ENCODE measurements around the gene SULT1E1.

DNA sequence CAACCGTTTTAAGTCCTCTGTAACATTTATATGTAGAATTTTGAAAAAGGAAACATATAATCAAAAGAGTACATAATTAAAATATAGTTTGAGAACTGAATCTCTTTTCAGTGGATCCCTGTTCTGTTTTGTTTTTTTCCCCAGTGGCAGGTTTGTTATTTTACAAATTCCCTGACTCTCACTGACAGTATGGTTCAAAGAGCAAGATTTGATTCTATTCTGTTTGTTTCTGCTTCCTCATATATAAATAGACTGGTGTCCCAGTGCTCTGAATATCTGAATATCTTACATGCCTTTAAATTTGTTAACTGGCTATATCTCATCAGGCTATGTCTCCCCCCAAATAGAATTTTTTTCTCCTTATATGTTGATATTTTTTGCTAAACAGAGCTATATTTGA, 16.6 kb downstream of the SULT1E1 start:
- TF ChIP-seq, protein P1, sequence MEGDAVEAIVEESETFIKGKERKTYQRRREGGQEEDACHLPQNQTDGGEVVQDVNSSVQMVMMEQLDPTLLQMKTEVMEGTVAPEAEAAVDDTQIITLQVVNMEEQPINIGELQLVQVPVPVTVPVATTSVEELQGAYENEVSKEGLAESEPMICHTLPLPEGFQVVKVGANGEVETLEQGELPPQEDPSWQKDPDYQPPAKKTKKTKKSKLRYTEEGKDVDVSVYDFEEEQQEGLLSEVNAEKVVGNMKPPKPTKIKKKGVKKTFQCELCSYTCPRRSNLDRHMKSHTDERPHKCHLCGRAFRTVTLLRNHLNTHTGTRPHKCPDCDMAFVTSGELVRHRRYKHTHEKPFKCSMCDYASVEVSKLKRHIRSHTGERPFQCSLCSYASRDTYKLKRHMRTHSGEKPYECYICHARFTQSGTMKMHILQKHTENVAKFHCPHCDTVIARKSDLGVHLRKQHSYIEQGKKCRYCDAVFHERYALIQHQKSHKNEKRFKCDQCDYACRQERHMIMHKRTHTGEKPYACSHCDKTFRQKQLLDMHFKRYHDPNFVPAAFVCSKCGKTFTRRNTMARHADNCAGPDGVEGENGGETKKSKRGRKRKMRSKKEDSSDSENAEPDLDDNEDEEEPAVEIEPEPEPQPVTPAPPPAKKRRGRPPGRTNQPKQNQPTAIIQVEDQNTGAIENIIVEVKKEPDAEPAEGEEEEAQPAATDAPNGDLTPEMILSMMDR (IDR thresholded peaks at IDR 0.05; ENCODE audit: low read depth, low read length, missing input control): no peak
- TF ChIP-seq, protein P2, sequence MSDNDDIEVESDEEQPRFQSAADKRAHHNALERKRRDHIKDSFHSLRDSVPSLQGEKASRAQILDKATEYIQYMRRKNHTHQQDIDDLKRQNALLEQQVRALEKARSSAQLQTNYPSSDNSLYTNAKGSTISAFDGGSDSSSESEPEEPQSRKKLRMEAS (IDR thresholded peaks at IDR 0.05): no peak
- TF ChIP-seq, protein P3, sequence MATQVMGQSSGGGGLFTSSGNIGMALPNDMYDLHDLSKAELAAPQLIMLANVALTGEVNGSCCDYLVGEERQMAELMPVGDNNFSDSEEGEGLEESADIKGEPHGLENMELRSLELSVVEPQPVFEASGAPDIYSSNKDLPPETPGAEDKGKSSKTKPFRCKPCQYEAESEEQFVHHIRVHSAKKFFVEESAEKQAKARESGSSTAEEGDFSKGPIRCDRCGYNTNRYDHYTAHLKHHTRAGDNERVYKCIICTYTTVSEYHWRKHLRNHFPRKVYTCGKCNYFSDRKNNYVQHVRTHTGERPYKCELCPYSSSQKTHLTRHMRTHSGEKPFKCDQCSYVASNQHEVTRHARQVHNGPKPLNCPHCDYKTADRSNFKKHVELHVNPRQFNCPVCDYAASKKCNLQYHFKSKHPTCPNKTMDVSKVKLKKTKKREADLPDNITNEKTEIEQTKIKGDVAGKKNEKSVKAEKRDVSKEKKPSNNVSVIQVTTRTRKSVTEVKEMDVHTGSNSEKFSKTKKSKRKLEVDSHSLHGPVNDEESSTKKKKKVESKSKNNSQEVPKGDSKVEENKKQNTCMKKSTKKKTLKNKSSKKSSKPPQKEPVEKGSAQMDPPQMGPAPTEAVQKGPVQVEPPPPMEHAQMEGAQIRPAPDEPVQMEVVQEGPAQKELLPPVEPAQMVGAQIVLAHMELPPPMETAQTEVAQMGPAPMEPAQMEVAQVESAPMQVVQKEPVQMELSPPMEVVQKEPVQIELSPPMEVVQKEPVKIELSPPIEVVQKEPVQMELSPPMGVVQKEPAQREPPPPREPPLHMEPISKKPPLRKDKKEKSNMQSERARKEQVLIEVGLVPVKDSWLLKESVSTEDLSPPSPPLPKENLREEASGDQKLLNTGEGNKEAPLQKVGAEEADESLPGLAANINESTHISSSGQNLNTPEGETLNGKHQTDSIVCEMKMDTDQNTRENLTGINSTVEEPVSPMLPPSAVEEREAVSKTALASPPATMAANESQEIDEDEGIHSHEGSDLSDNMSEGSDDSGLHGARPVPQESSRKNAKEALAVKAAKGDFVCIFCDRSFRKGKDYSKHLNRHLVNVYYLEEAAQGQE (IDR thresholded peaks at IDR 0.05): no peak
- TF ChIP-seq EGR1 (IDR thresholded peaks at IDR 0.05; ENCODE audit: low read depth in 2 of 2): no peak
- TF ChIP-seq FOXA1 (IDR thresholded peaks at IDR 0.05): no peak
- TF ChIP-seq RXRA (IDR thresholded peaks at IDR 0.05): no peak
- no peak for TF ChIP-seq GABPA (IDR thresholded peaks at IDR 0.05 in 1 of 2, conservative IDR thresholded peaks at IDR 0.05 in 1 of 2)
- TF ChIP-seq HNF4A (conservative IDR thresholded peaks at IDR 0.05): peak; percentile 56 to 66
- no peak for TF ChIP-seq YY1 (IDR thresholded peaks at IDR 0.05)
- TF ChIP-seq RAD21 (IDR thresholded peaks at IDR 0.05): peak in 1 of 2 donors; percentile 14
- TF ChIP-seq, protein P4, sequence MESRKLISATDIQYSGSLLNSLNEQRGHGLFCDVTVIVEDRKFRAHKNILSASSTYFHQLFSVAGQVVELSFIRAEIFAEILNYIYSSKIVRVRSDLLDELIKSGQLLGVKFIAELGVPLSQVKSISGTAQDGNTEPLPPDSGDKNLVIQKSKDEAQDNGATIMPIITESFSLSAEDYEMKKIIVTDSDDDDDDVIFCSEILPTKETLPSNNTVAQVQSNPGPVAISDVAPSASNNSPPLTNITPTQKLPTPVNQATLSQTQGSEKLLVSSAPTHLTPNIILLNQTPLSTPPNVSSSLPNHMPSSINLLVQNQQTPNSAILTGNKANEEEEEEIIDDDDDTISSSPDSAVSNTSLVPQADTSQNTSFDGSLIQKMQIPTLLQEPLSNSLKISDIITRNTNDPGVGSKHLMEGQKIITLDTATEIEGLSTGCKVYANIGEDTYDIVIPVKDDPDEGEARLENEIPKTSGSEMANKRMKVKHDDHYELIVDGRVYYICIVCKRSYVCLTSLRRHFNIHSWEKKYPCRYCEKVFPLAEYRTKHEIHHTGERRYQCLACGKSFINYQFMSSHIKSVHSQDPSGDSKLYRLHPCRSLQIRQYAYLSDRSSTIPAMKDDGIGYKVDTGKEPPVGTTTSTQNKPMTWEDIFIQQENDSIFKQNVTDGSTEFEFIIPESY (IDR thresholded peaks at IDR 0.05): no peak
- no peak for TF ChIP-seq JUND (IDR thresholded peaks at IDR 0.05)
- TF ChIP-seq TAF1 (conservative IDR thresholded peaks at IDR 0.05): no peak
- peak; percentile 31 for TF ChIP-seq SP1 (IDR thresholded peaks at IDR 0.05)
